GM13977 (cell line): Measurements from ENCODE around the gene CBLN1.

ENCODE experiments used
- DNase-seq: peaks from one replicate; pipeline ENCODE4 v3.0.0; 2012; ENCODE audit warnings: low spot score
- CTCF ChIP-seq: IDR thresholded peaks from 2 replicates; pipeline ENCODE4 v1.5.1; 2012; ENCODE audit warnings: mild to moderate bottlenecking, control low read depth; ENCODE audit not compliant: insufficient read depth; ENCODE audit errors: extremely low read depth, missing control alignments
- in situ Hi-C: fragments of 300-500 bp; cut with MboI; formaldehyde crosslinking; loops from one replicate; pipeline ENCODE4 v1.12.0; 2022; ENCODE audit warnings: low sequenced_read_pairs, low pct_unique_long_range_greater_than_20kb, mixed read lengths, inconsistent platforms; ENCODE audit not compliant: unreplicated experiment

CBLN1 gene

GRCh38 chr16:49278944-49279725, 2.5 kb downstream of the CBLN1 start:
- no peak for DNase-seq
- in situ Hi-C loops, result no loop called here
- no peak for TF ChIP-seq CTCF

- in situ Hi-C loops, result no loop called here
- DNase-seq, result no peak
Measured at GRCh38 chr16:49278567-49278827, 3.1 kb downstream of the CBLN1 start.

DNA sequence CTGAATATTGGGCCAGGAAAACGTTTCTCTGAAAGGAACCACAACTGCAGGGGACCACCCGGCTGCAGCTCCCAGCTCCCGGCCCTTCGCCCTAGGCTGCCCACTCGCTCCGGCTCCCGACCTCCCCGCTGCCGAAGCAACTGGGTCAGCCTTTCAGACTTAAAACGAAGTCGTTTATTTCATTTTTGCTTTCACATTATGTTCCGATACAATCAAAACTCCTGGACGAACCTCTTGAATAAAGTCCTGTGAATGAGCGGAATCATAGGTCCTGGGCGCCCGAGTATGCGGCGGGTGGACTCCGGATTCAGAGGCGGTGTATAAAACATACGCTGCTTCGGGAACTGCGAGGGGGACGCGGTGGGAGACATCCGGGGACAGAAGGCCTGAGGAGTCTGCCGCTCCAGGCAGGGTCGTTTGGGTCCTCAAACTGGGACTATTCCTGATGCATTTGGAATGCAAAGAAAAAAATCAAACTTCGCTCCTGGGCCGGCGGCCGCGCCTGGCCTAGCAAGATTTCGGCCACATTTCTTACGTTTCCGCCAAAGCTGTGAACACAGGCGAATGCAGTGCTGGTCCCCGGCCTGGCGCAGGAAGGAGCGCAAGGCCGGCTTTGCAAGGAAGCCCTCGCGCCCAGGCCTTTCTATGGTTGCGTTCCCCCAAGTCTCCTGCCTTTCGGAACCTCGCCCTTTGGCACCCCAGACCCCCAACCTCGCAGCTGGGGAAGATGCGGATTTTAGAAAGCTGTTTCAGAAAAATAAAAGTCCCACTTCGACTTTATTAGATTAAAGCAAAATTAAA, 3.7 kb downstream of the CBLN1 start:
- no peak for DNase-seq
- TF ChIP-seq CTCF, result no peak
- in situ Hi-C loops, result no loop called here

More at GRCh38 chr16:49278567-49278827, 3.1 kb downstream of the CBLN1 start:
- no peak for TF ChIP-seq CTCF

GRCh38 chr16:49277386-49277742, 4.3 kb downstream of the CBLN1 start:
- in situ Hi-C loops, result no loop called here
- TF ChIP-seq CTCF, result no peak
- DNase-seq, result no peak

- in situ Hi-C loops, result no loop called here
- no peak for DNase-seq
- no peak for TF ChIP-seq CTCF
Measured at GRCh38 chr16:49276646-49277385, 4.8 kb downstream of the CBLN1 start.

DNA sequence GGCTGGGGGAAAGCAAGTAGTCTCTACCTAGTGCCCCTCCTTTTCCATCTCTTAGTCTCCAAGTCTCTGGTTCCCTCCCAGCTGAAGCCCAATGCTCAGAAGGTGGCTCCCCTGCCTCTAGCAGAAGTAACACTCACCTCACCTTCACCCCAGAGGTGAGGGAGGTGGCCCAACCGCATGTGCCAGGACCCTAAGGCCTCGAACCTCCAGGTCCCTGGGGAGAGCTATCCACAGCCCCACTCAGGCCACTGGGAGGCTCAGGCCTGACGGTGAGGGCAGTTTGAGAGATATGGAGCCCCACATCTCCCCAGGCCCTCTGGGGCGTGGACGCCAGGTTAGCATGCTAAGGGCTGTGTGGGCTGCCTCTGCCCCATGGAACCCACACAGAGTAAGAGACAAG, 5.8 kb downstream of the CBLN1 start:
- in situ Hi-C loops, result no loop called here
- no peak for DNase-seq
- no peak for TF ChIP-seq CTCF
